ENCODE measurements around the gene PPP1R16B. TPM values are rescaled to one million over a fixed set of nuclear protein-coding genes. Genes with fewer than 3 reads are reported as not detected.
A peak's percentile ranks its signal among the peaks of the same experiment; 100 is the strongest.

PPP1R16B gene
- total and polyA plus RNA-seq, 11 donors = 1.9 to 12.2 (median 6.9) TPM

- WGBS, 4 donors = 91 to 97% (median 94%) methylated on average over 5 of the region's 5 CpGs
- H3K36me3 ChIP-seq = no peaks in the 10 kb centered on the region
- H3K27me3 ChIP-seq = no peaks in the 10 kb centered on the region
- no peak for ATAC-seq
- no peaks in the 10 kb centered on the region for H3K9me3 ChIP-seq
- H3K27ac ChIP-seq = peak overlapping the region in 1 of 12 donors; percentile 73
- DNase-seq = no peak
- intact Hi-C loops (cut with DNase I) = no loop called here
- no peak overlapping the region for H3K4me3 ChIP-seq
- TF ChIP-seq CTCF (IDR thresholded peaks at IDR 0.05) (no peak), POLR2A (IDR thresholded peaks at IDR 0.05) (no peak)
- H3K4me1 ChIP-seq = peaks cover 0 to 8% (median 0%) of the 10 kb centered on the region in 12 donors
Measured at GRCh38 chr20:38934530-38934929, 129.0 kb downstream of the PPP1R16B start.

- H3K4me3 ChIP-seq = no peak overlapping the region
- H3K36me3 ChIP-seq = no peaks in the 10 kb centered on the region
- peak in 1 of 12 donors; percentile 14 for TF ChIP-seq CTCF (IDR thresholded peaks at IDR 0.05)
- no peak for TF ChIP-seq POLR2A (IDR thresholded peaks at IDR 0.05)
- intact Hi-C loops (cut with DNase I) = no loop called here
- no peak for ATAC-seq
- no peaks in the 10 kb centered on the region for H3K27me3 ChIP-seq
- no peak for DNase-seq
- H3K9me3 ChIP-seq = no peaks in the 10 kb centered on the region
- peak overlapping the region in 2 of 12 donors; percentile 32 to 73 for H3K27ac ChIP-seq
- H3K4me1 ChIP-seq = peaks cover 0 to 8% (median 0%) of the 10 kb centered on the region in 12 donors
- 75 to 94% (median 86%) methylated on average over 3 of the region's 3 CpGs for WGBS, 4 donors
Measured at GRCh38 chr20:38935285-38935684, 129.8 kb downstream of the PPP1R16B start.

- no peak for ATAC-seq
- peak overlapping the region in 1 of 12 donors; percentile 73 for H3K27ac ChIP-seq
- H3K4me1 ChIP-seq = peaks cover 0 to 8% (median 0%) of the 10 kb centered on the region in 12 donors
Measured at GRCh38 chr20:38935967-38936407, 130.5 kb downstream of the PPP1R16B start.

GRCh38 chr20:38937000-38937399, 131.5 kb downstream of the PPP1R16B start:
- no peaks in the 10 kb centered on the region for H3K36me3 ChIP-seq
- no peak overlapping the region for H3K4me3 ChIP-seq
- WGBS, 4 donors = 94 to 97% (median 95%) methylated on average over 5 of the region's 5 CpGs
- H3K4me1 ChIP-seq = peaks cover 0 to 8% (median 0%) of the 10 kb centered on the region in 12 donors
- DNase-seq (no peak), ATAC-seq (no peak)
- H3K27me3 ChIP-seq = no peaks in the 10 kb centered on the region
- H3K9me3 ChIP-seq = no peaks in the 10 kb centered on the region
- intact Hi-C loops (cut with DNase I) = no loop called here
- TF ChIP-seq CTCF (IDR thresholded peaks at IDR 0.05) (no peak), POLR2A (IDR thresholded peaks at IDR 0.05) (no peak)
- H3K27ac ChIP-seq = no peak overlapping the region

More at GRCh38 chr20:38935967-38936407, 130.5 kb downstream of the PPP1R16B start:
- no peaks in the 10 kb centered on the region for H3K36me3 ChIP-seq
- H3K4me3 ChIP-seq = no peak overlapping the region
- TF ChIP-seq CTCF (IDR thresholded peaks at IDR 0.05) = no peak
- no peak for TF ChIP-seq POLR2A (IDR thresholded peaks at IDR 0.05)
- H3K27me3 ChIP-seq = no peaks in the 10 kb centered on the region
- DNase-seq = no peak
- no peaks in the 10 kb centered on the region for H3K9me3 ChIP-seq
- intact Hi-C loops (cut with DNase I) = no loop called here
- 75 to 82% (median 78%) methylated on average over 5 of the region's 5 CpGs for WGBS, 4 donors

Data from heart left ventricle (tissue), 16 donors.